HepG2 (cell line): Measurements from ENCODE around the gene MTG1. TPM values are rescaled to one million over a fixed set of nuclear protein-coding genes. Genes with fewer than 3 reads are reported as not detected.
A peak's percentile ranks its signal among the peaks of the same experiment; 100 is the strongest.

ENCODE experiments used
- CTCF ChIP-seq: sonication (generic); formaldehyde crosslinking; IDR thresholded peaks from 2 replicates; pipeline ENCODE4 v1.5.0; 2020; ENCODE audit warnings: mild to moderate bottlenecking, missing genetic modification reagents, moderate library complexity
- HOXA5 ChIP-seq: sonication (generic); formaldehyde crosslinking; IDR thresholded peaks from 2 replicates; pipeline ENCODE4 v1.4.0; 2020; ENCODE audit warnings: missing genetic modification reagents
- HOXA9 ChIP-seq: sonication (generic); formaldehyde crosslinking; IDR thresholded peaks from 2 replicates; pipeline ENCODE4 v1.8.1; 2022; ENCODE audit warnings: missing genetic modification reagents, mild to moderate bottlenecking, moderate library complexity, borderline replicate concordance
- KDM2A ChIP-seq: sonication (generic); formaldehyde crosslinking; IDR thresholded peaks from 2 replicates; pipeline ENCODE4 v1.4.0; 2020; ENCODE audit warnings: low read depth, missing genetic modification reagents, borderline replicate concordance
- KLF13 ChIP-seq: sonication (generic); formaldehyde crosslinking; IDR thresholded peaks from 2 replicates; pipeline ENCODE4 v1.4.0; 2020; ENCODE audit warnings: mild to moderate bottlenecking, missing genetic modification reagents
- MTA1 ChIP-seq: sonication (generic); formaldehyde crosslinking; IDR thresholded peaks from 2 replicates; pipeline ENCODE4 v1.4.0; 2020; ENCODE audit warnings: missing genetic modification reagents, mild to moderate bottlenecking, borderline replicate concordance
- PCBP1 ChIP-seq: fragments of 200-400 bp; formaldehyde crosslinking; IDR thresholded peaks from 2 replicates; pipeline ENCODE4 v1.6.1; 2017; ENCODE audit warnings: mild to moderate bottlenecking, low read depth, low read length, borderline replicate concordance
- PHF5A ChIP-seq: IDR thresholded peaks from one replicate; pipeline ENCODE4 v1.6.1; 2018; ENCODE audit warnings: low read depth, missing genetic modification reagents; ENCODE audit not compliant: unreplicated experiment
- RBM39 ChIP-seq: fragments of 200-400 bp; formaldehyde crosslinking; IDR thresholded peaks from one replicate; pipeline ENCODE4 v1.6.1; 2018; ENCODE audit warnings: antibody characterized with exemption, mild to moderate bottlenecking, low read depth, low read length; ENCODE audit not compliant: poor library complexity, severe bottlenecking
- SOX6 ChIP-seq, 2 experiments: fragments of 450-650 bp in 1 of 2; sonication (generic) in 1 of 2; formaldehyde crosslinking in 1 of 2; IDR thresholded peaks; 2 replicates each; pipeline versions ENCODE4 v1.4.0 to v1.6.1; 2017 to 2020; ENCODE audit warnings: antibody characterized with exemption in 1 of 2, mild to moderate bottlenecking in 1 of 2, missing genetic modification reagents in 1 of 2
- WIZ ChIP-seq: sonication (generic); formaldehyde crosslinking; IDR thresholded peaks from 2 replicates; pipeline ENCODE4 v1.5.1; 2020; ENCODE audit warnings: mild to moderate bottlenecking, missing genetic modification reagents
- ZBTB21 ChIP-seq: sonication (generic); formaldehyde crosslinking; IDR thresholded peaks from 2 replicates; pipeline ENCODE4 v1.4.0; 2020; ENCODE audit warnings: missing genetic modification reagents
- ZBTB7A ChIP-seq: sonication (generic); formaldehyde crosslinking; IDR thresholded peaks from 2 replicates; pipeline ENCODE4 v1.8.0; 2022; ENCODE audit warnings: mild to moderate bottlenecking, missing genetic modification reagents
- ZFP82 ChIP-seq: sonication (generic); formaldehyde crosslinking; IDR thresholded peaks from 2 replicates; pipeline ENCODE4 v1.5.1; 2020; ENCODE audit warnings: mild to moderate bottlenecking, missing genetic modification reagents, borderline replicate concordance
- ZMAT3 ChIP-seq: sonication (generic); formaldehyde crosslinking; conservative IDR thresholded peaks from 2 replicates; pipeline ENCODE4 v1.7.0; 2021; ENCODE audit warnings: missing genetic modification reagents
- ZNF264 ChIP-seq: sonication (generic); formaldehyde crosslinking; IDR thresholded peaks from 2 replicates; pipeline ENCODE4 v1.4.0; 2020; ENCODE audit warnings: missing genetic modification reagents
- ZNF337 ChIP-seq: sonication (generic); formaldehyde crosslinking; IDR thresholded peaks from 2 replicates; pipeline ENCODE4 v1.5.1; 2020; ENCODE audit warnings: missing genetic modification reagents, low read depth, mild to moderate bottlenecking, borderline replicate concordance
- ZNF547 ChIP-seq: sonication (generic); formaldehyde crosslinking; IDR thresholded peaks from 2 replicates; pipeline ENCODE4 v1.5.1; 2020; ENCODE audit warnings: mild to moderate bottlenecking, missing genetic modification reagents
- ZNF558 ChIP-seq: sonication (generic); formaldehyde crosslinking; IDR thresholded peaks from 2 replicates; pipeline ENCODE4 v1.9.0; 2022; ENCODE audit warnings: mild to moderate bottlenecking, missing genetic modification reagents, borderline replicate concordance
- ZNF83 ChIP-seq: sonication (generic); formaldehyde crosslinking; IDR thresholded peaks from 2 replicates; pipeline ENCODE4 v1.4.0; 2020; ENCODE audit warnings: missing genetic modification reagents, mild to moderate bottlenecking, borderline replicate concordance
- ZSCAN12 ChIP-seq: sonication (generic); formaldehyde crosslinking; IDR thresholded peaks from 2 replicates; pipeline ENCODE4 v1.9.0; 2021; ENCODE audit warnings: mild to moderate bottlenecking, missing genetic modification reagents
- polyA plus RNA-seq, 8 experiments: library from polyadenylated mRNA; depleted of rRNA in 3 of 8; stranded (reverse) in 7 of 8; unstranded in 1 of 8; fragments of >200 nt; fragmentation: Illumina TruSeq in 4 of 8; extraction: Trizol in 4 of 8; gene quantifications; 2 replicates each; pipeline versions ENCODE4 v1.2.1 to v1.2.3, GENCODE V29; 2011 to 2016; ENCODE audit warnings: low read depth in 4 of 8, missing spikeins in 1 of 8, mixed read lengths in 1 of 8; ENCODE audit not compliant: insufficient read depth in 1 of 8
- total RNA-seq, 5 experiments: library from RNA; depleted of rRNA; stranded (reverse); fragments of >200 nt; fragmentation: Illumina TruSeq; extraction: Trizol; gene quantifications; 2 replicates each; pipeline ENCODE4 v1.2.3, GENCODE V29; 2016; ENCODE audit warnings: low read depth in 1 of 5
- TF ChIP-seq, protein P1 (sequence below): IDR thresholded peaks from 2 replicates; pipeline ENCODE4 v1.6.1; 2018; ENCODE audit warnings: missing genetic modification reagents, mild to moderate bottlenecking, missing compliant biosample characterization
- TF ChIP-seq, protein P2 (sequence below): sonication (generic); formaldehyde crosslinking; IDR thresholded peaks from 2 replicates; pipeline ENCODE4 v1.5.1; 2020; ENCODE audit warnings: missing genetic modification reagents, mild to moderate bottlenecking, borderline replicate concordance
- TF ChIP-seq, protein P3 (sequence below): sonication (generic); formaldehyde crosslinking; IDR thresholded peaks from 2 replicates; pipeline ENCODE4 v1.4.0; 2020; ENCODE audit warnings: missing genetic modification reagents, low read depth, mild to moderate bottlenecking, borderline replicate concordance

Gene MTG1
- total and polyA plus RNA-seq, 2 of the 13 experiments (the other 11 are each of a cell fraction or from before 2014, with no cell fraction given): 42.0 to 103 TPM

GRCh38 chr10:133357285-133358161 lies 36.4 kb upstream of the MTG1 start, which contains the start of gene FUOM (continued):
- no peak; the same call in 1 of the 2 replicates for TF ChIP-seq ZMAT3 (CRISPR knock-in tag)
- TF ChIP-seq WIZ: no peak
- TF ChIP-seq, protein P1, sequence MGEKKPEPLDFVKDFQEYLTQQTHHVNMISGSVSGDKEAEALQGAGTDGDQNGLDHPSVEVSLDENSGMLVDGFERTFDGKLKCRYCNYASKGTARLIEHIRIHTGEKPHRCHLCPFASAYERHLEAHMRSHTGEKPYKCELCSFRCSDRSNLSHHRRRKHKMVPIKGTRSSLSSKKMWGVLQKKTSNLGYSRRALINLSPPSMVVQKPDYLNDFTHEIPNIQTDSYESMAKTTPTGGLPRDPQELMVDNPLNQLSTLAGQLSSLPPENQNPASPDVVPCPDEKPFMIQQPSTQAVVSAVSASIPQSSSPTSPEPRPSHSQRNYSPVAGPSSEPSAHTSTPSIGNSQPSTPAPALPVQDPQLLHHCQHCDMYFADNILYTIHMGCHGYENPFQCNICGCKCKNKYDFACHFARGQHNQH: no peak; the same call in 1 of the 2 replicates
- TF ChIP-seq KLF13 (CRISPR knock-in tag): no peak
- 0 out of 2 replicates have a peak, but pooled peaks have one; percentile 48 for TF ChIP-seq PCBP1
- TF ChIP-seq CTCF (CRISPR knock-in tag): peak; percentile 49
- TF ChIP-seq HOXA9 (CRISPR knock-in tag): 0 out of 2 replicates have a peak, but pooled peaks have one; percentile 9
- TF ChIP-seq MTA1 (CRISPR knock-in tag): no peak
- TF ChIP-seq, protein P2, sequence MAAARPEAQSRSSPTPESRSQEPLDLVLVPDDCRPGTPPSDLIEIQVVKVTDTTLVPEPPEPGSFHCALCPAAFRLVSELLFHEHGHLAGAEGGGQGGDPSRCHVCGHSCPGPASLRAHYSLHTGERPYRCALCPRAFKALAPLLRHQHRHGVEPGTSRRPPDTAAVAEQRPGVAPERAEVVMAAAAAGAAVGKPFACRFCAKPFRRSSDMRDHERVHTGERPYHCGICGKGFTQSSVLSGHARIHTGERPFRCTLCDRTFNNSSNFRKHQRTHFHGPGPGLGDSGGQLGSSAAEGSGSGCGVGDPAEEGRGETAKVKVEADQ (CRISPR knock-in tag): peak; percentile 67; the same call in 1 of the 2 replicates
- peak; percentile 89 for TF ChIP-seq ZBTB7A (CRISPR knock-in tag)
- TF ChIP-seq RBM39: no peak
- no peak; the same call in 1 of the 2 replicates for TF ChIP-seq ZFP82
- 0 out of 2 replicates have a peak, but pooled peaks have one; percentile 55 for TF ChIP-seq ZNF547
- TF ChIP-seq ZBTB21 (CRISPR knock-in tag): no peak
- no peak for TF ChIP-seq PHF5A (CRISPR knock-in tag)
- TF ChIP-seq, protein P3, sequence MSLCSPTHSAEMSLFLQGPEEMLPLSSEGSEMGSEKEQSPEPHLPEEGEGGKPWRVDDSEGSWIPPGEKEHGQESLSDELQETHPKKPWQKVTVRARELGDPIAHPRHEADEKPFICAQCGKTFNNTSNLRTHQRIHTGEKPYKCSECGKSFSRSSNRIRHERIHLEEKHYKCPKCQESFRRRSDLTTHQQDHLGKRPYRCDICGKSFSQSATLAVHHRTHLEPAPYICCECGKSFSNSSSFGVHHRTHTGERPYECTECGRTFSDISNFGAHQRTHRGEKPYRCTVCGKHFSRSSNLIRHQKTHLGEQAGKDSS (CRISPR knock-in tag): peak; percentile 77; the same call in 1 of the 2 replicates
- peak; percentile 38; the same call in 1 of the 2 replicates for TF ChIP-seq ZNF337 (CRISPR knock-in tag)
- no peak for TF ChIP-seq ZSCAN12 (CRISPR knock-in tag)
- no peak for TF ChIP-seq ZNF83 (CRISPR knock-in tag)
- TF ChIP-seq SOX6 (IDR thresholded peaks at IDR 0.05): no peak
- TF ChIP-seq SOX6 (CRISPR knock-in tag; IDR thresholded peaks at IDR 0.05): no peak; the same call in 1 of the 2 replicates
- TF ChIP-seq HOXA5 (CRISPR knock-in tag): no peak
- TF ChIP-seq ZNF264 (CRISPR knock-in tag): no peak
- TF ChIP-seq ZNF558 (CRISPR knock-in tag): peak; percentile 67
- peak; percentile 57; the same call in 1 of the 2 replicates for TF ChIP-seq KDM2A (CRISPR knock-in tag)
